ENCODE results near the gene PDHA2.
"Not testable (repeated sequence)": the region's sequence is repeated elsewhere in the genome, so short reads cannot be mapped to it uniquely, and the experiment has no call there.

PDHA2 gene

GRCh38 chr4:95839891-95840290 lies at the start of gene PDHA2:
Gene PDHA2 (plus strand): TSS chr4:95840093. CDS start chr4:95840151, 58 bp downstream.
- DNase-seq (ENCODE audit: low read depth), result no peak

DNA sequence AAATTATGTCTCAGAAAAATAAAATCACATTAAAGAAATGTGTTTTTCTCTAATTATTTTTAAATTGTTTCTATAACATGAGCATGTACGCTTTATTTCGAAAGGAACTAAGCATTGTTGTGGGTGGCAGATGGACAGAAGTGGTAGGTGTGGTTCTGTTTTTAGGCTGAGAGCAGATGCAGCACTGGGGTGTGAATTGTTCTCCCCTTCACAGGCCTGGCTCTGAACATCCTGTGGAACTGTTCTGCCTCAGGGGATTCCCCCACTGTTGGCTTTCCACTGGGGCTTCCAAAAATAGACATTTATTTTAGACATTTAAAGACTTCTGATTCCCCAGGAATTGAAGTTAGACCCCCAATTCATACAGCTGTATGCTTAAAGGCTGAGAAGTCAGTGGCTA lies 41.9 kb upstream of the PDHA2 start:
- DNase-seq (ENCODE audit: low read depth), result no peak

DNA sequence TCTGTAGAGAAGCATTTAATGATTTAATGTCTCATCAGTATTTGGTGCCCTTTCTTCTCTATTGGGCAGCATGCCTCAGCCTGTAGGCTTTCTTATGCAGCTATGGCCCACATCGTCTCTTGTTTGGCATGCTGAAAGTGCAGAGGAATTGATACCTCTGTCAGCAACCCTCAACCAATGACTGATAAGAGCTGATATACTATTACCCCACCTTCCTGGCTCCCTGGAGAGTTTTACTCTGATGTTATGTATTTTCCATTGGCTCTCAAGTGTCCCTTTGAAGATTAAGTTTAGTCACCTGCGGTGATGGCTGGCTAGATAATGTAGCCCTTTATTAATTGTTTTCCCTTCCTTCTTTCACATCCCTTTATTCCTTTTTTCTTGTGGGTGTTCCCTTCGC lies 41.2 kb upstream of the PDHA2 start:
- no peak for DNase-seq (ENCODE audit: low read depth)

GRCh38 chr4:95821867-95822266 lies 18.0 kb upstream of the PDHA2 start:
- DNase-seq (ENCODE audit: low read depth), result no peak

DNA sequence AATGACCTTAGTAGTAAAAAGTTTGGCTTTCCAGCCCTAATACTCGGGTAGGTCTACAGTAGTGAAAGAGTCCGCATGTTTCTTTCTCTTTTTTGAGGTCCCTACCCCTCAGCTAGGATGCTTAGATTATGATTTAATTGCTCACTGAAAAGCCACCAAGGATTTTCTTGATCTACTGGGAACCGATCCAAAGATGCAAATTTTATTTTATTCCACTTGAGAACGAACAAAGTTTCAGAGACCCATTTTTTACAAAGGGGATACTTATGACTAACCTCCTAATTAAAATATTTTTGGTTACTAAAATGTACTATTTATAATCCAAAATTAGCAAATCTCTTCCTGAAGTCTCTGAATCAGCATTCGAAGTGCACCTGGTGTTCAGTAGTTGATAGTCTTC lies 14.3 kb upstream of the PDHA2 start:
- DNase-seq (ENCODE audit: low read depth), result no peak

DNA sequence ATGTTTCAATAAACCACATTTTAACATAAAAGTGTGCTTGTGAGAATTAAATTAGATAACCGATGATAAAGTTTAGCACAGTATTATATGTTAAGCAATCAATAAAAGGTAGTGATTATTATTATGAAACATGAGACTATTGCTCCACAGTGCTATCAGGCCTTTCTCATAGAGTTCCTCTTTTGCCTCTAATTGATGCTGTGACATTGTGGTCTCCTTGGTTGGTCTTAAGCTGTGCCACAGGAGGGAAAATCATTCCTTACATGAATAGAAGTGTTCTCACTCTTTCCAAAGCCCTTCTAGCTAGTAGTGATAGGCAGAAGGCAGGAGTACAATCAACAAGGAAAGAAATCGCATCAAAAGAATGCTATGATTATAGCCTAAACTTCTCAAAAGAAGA lies 9.2 kb upstream of the PDHA2 start:
- DNase-seq (ENCODE audit: low read depth), result no peak

GRCh38 chr4:95831166-95831565 lies 8.7 kb upstream of the PDHA2 start:
- DNase-seq (ENCODE audit: low read depth), result no peak

- DNase-seq (ENCODE audit: low read depth), result no peak
These were observed 6.1 kb upstream of the PDHA2 start for GRCh38 chr4:95833711-95834194.

- DNase-seq (ENCODE audit: low read depth), result no peak
These were observed 4.2 kb upstream of the PDHA2 start for GRCh38 chr4:95835672-95836071.

- no peak for DNase-seq (ENCODE audit: low read depth)
These were observed 1.7 kb upstream of the PDHA2 start for GRCh38 chr4:95838192-95838591.

DNA sequence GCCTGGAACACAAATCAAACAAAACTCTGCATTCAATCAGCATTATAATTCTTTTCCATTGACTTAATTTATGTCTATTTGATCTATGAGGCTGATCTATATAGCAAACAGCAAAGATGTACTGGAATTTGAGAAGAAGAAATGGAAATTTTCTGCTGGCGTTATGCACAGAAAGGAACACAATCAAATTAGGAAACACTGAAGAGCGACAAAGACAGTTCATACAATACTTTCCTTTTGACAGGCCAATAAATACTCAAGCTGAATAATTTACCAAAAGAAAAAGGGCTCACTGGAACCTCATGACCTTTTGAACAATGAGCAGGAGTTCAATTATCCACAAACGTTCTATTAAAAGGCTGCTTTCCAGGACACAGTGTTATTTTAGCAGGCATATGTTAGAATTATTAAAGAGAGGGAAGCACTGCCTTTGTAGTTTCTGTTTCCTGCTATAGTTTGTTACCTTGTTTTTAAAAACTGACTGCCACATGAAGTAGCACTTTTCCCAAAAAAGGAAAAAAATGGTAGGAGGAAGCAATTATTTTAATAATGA lies 8.1 kb downstream of the PDHA2 start:
- DNase-seq (ENCODE audit: low read depth), result no peak

DNA sequence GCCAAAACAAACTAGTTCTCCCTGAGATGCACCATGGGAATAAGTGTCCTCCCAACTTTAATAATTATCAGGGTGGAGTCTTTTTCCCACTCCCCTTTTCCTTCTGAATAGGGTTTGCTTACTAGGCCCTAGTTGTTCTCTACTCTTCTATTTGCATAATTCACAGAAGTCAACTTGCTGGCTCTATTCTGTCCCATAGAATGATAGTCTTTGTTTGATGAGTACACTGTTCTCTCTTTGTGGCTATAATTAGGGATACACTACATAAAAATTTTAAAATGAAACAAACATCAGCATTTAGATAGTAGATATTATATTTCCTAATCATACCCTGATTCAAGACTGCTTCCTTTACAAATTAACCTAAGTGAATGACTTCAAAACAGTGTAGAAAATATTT lies 10.3 kb downstream of the PDHA2 start:
- DNase-seq (ENCODE audit: low read depth), result no peak

GRCh38 chr4:95857761-95858160 lies 17.9 kb downstream of the PDHA2 start:
- no peak for DNase-seq (ENCODE audit: low read depth)

GRCh38 chr4:95867919-95868318 lies 28.0 kb downstream of the PDHA2 start:
- no peak for DNase-seq (ENCODE audit: low read depth)

- DNase-seq (ENCODE audit: low read depth), result not testable (repeated sequence)
These were observed 29.5 kb downstream of the PDHA2 start for GRCh38 chr4:95869414-95869813.

DNA sequence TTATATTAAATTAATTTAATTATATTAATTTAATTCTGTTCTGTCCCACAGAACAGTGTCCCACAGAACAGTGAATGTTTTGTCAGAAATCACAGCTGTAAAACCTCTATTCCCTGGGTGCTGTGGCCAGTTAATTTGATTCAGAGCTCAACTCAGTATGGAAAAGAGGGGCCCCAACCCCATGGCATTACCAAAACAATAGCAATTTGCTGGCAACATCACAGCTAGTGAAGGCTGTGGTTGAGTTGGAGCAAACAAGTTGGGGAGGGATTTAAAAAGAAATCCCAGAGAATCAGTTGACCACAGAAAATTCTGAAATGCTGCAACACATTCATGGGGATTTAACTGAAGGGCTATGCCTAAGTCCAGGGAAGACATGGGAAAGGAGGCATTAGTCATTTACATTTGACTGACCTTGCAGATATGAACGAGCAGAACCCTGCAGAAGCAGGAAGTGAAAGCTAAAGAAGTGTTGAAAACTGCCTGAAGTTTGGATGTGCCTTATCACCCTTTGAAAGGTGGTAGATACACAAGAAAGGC lies 30.1 kb downstream of the PDHA2 start:
- no peak for DNase-seq (ENCODE audit: low read depth)

- no peak for DNase-seq (ENCODE audit: low read depth)
These were observed 37.7 kb downstream of the PDHA2 start for GRCh38 chr4:95877636-95878035.

DNA sequence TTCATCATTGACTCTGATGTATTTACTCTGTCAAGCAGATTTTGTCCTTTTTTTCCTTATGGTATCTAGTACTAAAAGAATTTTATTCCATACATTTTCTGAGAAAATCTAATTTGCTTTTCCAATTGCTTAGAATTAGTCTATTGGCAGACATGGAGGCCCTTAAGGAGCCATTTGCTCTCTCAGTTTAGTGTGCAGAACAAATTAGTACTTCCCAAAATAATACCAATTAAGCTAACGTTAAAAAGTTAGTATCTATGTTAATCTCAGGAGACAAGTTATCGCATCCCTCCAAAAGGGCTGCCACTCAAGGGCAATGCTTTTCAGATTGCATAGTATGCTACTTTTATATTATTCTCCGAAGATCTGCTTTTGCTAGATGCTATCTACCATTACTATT lies 47.7 kb downstream of the PDHA2 start:
- DNase-seq (ENCODE audit: low read depth), result no peak

DNA sequence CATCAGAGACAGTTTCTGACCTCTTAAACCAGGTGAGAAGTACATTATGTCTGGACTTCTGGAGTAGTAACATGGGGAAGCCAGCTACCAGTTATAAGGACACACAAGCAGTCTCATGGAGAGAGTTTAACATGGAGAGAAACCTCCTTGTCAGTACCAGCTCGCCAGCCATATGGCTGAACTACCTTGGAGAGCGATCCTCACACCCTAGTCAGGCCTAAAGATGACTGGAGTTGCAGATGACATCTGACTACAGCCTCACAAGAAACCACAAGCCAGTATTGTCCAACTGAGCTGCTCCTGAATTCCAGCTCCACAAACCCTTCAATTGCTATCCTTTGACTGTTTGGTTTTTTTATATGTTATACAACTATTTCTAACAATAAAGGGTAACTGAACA lies 49.8 kb downstream of the PDHA2 start:
- DNase-seq (ENCODE audit: low read depth), result no peak
